Endothelial cell of umbilical vein (primary cell): ENCODE results near the gene GCH1. TPM values are rescaled to one million over a fixed set of nuclear protein-coding genes. Genes with fewer than 3 reads are reported as not detected.
A peak's percentile ranks its signal among the peaks of the same experiment; 100 is the strongest.
"Not testable (repeated sequence)": the region's sequence is repeated elsewhere in the genome, so short reads cannot be mapped to it uniquely, and the experiment has no call there.

Experiments used
- BruUV-seq: library from RNA; stranded (reverse); fragments of 400-500 nt; replicated peaks from 2 replicates; lab custom pipeline; 2021; lab: Mats Ljungman, UMichigan
- CTCF ChIA-PET: fragments of 300-600, 350-600 bp; sonication (Branson Sonifier 250); formaldehyde crosslinking; loops from one replicate; lab custom pipeline; 2021; ENCODE audit warnings: antibody characterized with exemption, inconsistent platforms; lab: Charles Lee
- POLR2A ChIA-PET: fragments of 300-600, 350-600 bp; sonication (Branson Sonifier 250); formaldehyde crosslinking; loops from one replicate; lab custom pipeline; 2021; ENCODE audit warnings: antibody characterized with exemption, inconsistent platforms; lab: Charles Lee
- DNase-seq: peaks from one replicate; pipeline ENCODE4 v3.0.0-alpha.2; 2011; ENCODE audit warnings: low read depth, low spot score
- FAIRE-seq: peaks from 2 replicates; lab custom pipeline; 2011; peaks lifted over from hg19 to GRCh38; lab: Jason Lieb, UNC
- H2AFZ ChIP-seq: 2 replicates; pipeline ENCODE4 v1.6.0; 2012; ENCODE audit warnings: low read depth, low read length, control low read depth, inconsistent platforms
- H3K27ac ChIP-seq: 2 replicates; pipeline ENCODE4 v1.5.1; 2011; ENCODE audit warnings: low read depth, mild to moderate bottlenecking, control low read depth, low read length, moderate library complexity; ENCODE audit not compliant: insufficient read depth
- H3K27me3 ChIP-seq, 2 experiments: 2 replicates each; pipeline versions ENCODE4 v1.6.0 to v1.6.1; 2011; ENCODE audit warnings: low read length in 2 of 2, mixed read lengths in 1 of 2; ENCODE audit not compliant: control insufficient read depth in 2 of 2, insufficient read depth in 2 of 2
- H3K36me3 ChIP-seq, 2 experiments: 2 replicates in 1 of 2; 3 replicates in 1 of 2; pipeline ENCODE4 v1.5.1; 2011; ENCODE audit warnings: low read length in 2 of 2, mild to moderate bottlenecking in 1 of 2, moderate library complexity in 1 of 2; ENCODE audit not compliant: control insufficient read depth in 2 of 2, insufficient read depth in 2 of 2; ENCODE audit errors: extremely low read depth in 1 of 2
- H3K4me1 ChIP-seq: 3 replicates; pipeline ENCODE4 v1.5.1; 2011; ENCODE audit warnings: mild to moderate bottlenecking, low read length; ENCODE audit not compliant: control insufficient read depth, insufficient read depth; ENCODE audit errors: extremely low read depth
- H3K4me2 ChIP-seq: 2 replicates; pipeline ENCODE4 v1.6.1; 2011; ENCODE audit warnings: low read length, control low read depth, mixed read lengths; ENCODE audit not compliant: insufficient read depth
- H3K4me3 ChIP-seq, 3 experiments: fragments of 200-600 bp in 1 of 3; sonication (generic), shearing (Covaris generic) in 1 of 3; replicated peaks in 1 of 3; 2 replicates each; pipeline ENCODE4 v1.5.1; 2011 to 2016; ENCODE audit warnings: control low read depth in 3 of 3, low read length in 3 of 3, mild to moderate bottlenecking in 2 of 3, inconsistent platforms in 1 of 3, low read depth in 1 of 3, moderate library complexity in 1 of 3; ENCODE audit not compliant: insufficient read depth in 1 of 3
- H3K79me2 ChIP-seq: 2 replicates; pipeline ENCODE4 v1.6.0; 2012; ENCODE audit warnings: low read length, inconsistent platforms; ENCODE audit not compliant: control insufficient read depth, insufficient read depth
- H3K9ac ChIP-seq: replicated peaks from 2 replicates; pipeline ENCODE3; 2011; ENCODE audit warnings: low read length, control low read depth; ENCODE audit not compliant: insufficient read depth; ENCODE audit errors: extremely low read depth
- H3K9me1 ChIP-seq: replicated peaks from 3 replicates; pipeline ENCODE4 v1.6.0; 2011; ENCODE audit warnings: mild to moderate bottlenecking, low read length; ENCODE audit not compliant: control insufficient read depth, insufficient read depth; ENCODE audit errors: extremely low read depth
- H3K9me3 ChIP-seq: replicated peaks from 2 replicates; pipeline ENCODE4 v1.5.1; 2012; ENCODE audit warnings: low read length, inconsistent platforms; ENCODE audit not compliant: control insufficient read depth, insufficient read depth
- H4K20me1 ChIP-seq: replicated peaks from 2 replicates; pipeline ENCODE3; 2011; ENCODE audit warnings: mild to moderate bottlenecking, low read length; ENCODE audit not compliant: control insufficient read depth, insufficient read depth; ENCODE audit errors: extremely low read depth
- GATA2 ChIP-seq: IDR thresholded peaks from 2 replicates; pipeline ENCODE4 v1.7.0; 2011; ENCODE audit warnings: low read depth, mild to moderate bottlenecking, moderate library complexity, mixed read lengths, low read length; ENCODE audit not compliant: insufficient read length, insufficient read depth
- POLR2A ChIP-seq: IDR thresholded peaks from 2 replicates; pipeline ENCODE4 v1.6.1; 2012; ENCODE audit warnings: low read depth, mild to moderate bottlenecking, control low read depth, low read length
- POLR2AphosphoS5 ChIP-seq: IDR thresholded peaks from 2 replicates; pipeline ENCODE4 v1.6.1; 2012; ENCODE audit warnings: low read depth, mild to moderate bottlenecking, control low read depth, low read length, moderate library complexity; ENCODE audit not compliant: insufficient read depth
- dilution Hi-C: fragments of 300-500 bp; cut with MboI; formaldehyde crosslinking; loops from one replicate; pipeline ENCODE4 v1.15.0; 2019; ENCODE audit warnings: low sequenced_read_pairs; ENCODE audit not compliant: extremely low pct_ligation_motif_present
- intact Hi-C: fragments of 100-400 bp; cut with micrococcal nuclease; formaldehyde crosslinking; loops from one replicate; pipeline ENCODE4 v1.10.0; 2022
- polyA plus RNA-seq, 4 experiments: library from polyadenylated mRNA; depleted of rRNA in 3 of 4; stranded (reverse) in 3 of 4; unstranded in 1 of 4; fragments of >200 nt; gene quantifications; 2 replicates each; pipeline versions ENCODE4 v1.2.1 to v1.2.3, GENCODE V29; 2011 to 2012; ENCODE audit warnings: missing spikeins in 1 of 4
- total RNA-seq: library from RNA; stranded (reverse); gene quantifications from 2 replicates; pipeline ENCODE4 v1.2.3, GENCODE V29; 2021
- TF ChIP-seq, protein P1 (sequence below): IDR thresholded peaks from 2 replicates; pipeline ENCODE4 v1.6.1; 2011; ENCODE audit not compliant: insufficient read depth, insufficient read length

GCH1 gene
- total and polyA plus RNA-seq, 2 donors (not counting 3 experiments of a cell fraction or from before 2014, with no cell fraction given), result 3.6 to 4.6 TPM

GRCh38 chr14:54877015-54877702, 25.5 kb downstream of the GCH1 start:
- Histone ChIP-seq H3K4me3 (peak overlapping the region in 1 of 3 experiments; percentile 23), H3K27me3 (no peaks in the 10 kb centered on the region), H2AFZ (peak overlapping the region; percentile 15), H4K20me1 (no peaks in the 10 kb centered on the region), H3K36me3 (no peaks in the 10 kb centered on the region), H3K9me1 (no peaks in the 10 kb centered on the region), H3K27ac (peak overlapping the region; percentile 53), H3K4me1 (peaks cover 23% of the 10 kb centered on the region), H3K9me3 (no peaks in the 10 kb centered on the region), H3K79me2 (no peaks in the 10 kb centered on the region), H3K9ac (peak overlapping the region; percentile 45), H3K4me2 (peak overlapping the region; percentile 90)
- dilution Hi-C loops (no loop called here), intact Hi-C loops (loop anchor here (2.0 kb wide), 1 partner anchor 26 kb away; the partner anchor contains the start of gene GCH1)
- no TSS peak for BruUV-seq
- FAIRE-seq (peak; percentile 78), DNase-seq (peak; percentile 93)
- peak; percentile 66 for TF ChIP-seq GATA2
- TF ChIP-seq POLR2A, result peak; percentile 78
- TF ChIP-seq, protein P1, sequence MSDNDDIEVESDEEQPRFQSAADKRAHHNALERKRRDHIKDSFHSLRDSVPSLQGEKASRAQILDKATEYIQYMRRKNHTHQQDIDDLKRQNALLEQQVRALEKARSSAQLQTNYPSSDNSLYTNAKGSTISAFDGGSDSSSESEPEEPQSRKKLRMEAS, result no peak
- TF ChIP-seq POLR2AphosphoS5, result peak; percentile 56
- CTCF ChIA-PET, result interaction anchor here (0.6 to 4.2 kb wide), 7 partner anchors 10 to 312 kb away, joined by 3 to 25 read pairs (median 4); partner anchors contain the start of gene GCH1
- POLR2A ChIA-PET, result interaction anchor here (0.7 kb wide), 1 partner anchor 38 kb away, joined by 3 read pairs; no protein-coding TSS in a partner anchor

DNA sequence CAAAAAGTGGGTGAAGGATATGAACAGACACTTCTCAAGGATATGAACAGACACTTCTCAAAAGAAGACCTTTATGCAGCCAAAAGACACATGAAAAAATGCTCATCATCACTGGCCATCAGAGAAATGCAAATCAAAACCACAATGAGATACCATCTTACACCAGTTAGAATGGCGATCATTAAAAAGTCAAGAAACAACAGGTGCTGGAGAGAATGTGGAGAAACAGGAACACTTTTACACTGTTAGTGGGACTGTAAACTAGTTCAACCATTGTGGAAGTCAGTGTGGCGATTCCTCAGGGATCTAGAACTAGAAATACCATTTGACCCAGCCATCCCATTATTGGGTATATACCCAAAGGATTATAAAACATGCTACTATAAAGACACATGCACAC, 27.0 kb downstream of the GCH1 start:
- POLR2A ChIA-PET, H2AFZ ChIP-seq, H3K27me3 ChIP-seq, H3K36me3 ChIP-seq, DNase-seq, dilution Hi-C loops, H3K9me3 ChIP-seq, FAIRE-seq, H4K20me1 ChIP-seq, H3K79me2 ChIP-seq, H3K27ac ChIP-seq, H3K4me3 ChIP-seq, BruUV-seq, H3K9ac ChIP-seq, H3K4me2 ChIP-seq, H3K9me1 ChIP-seq: not testable (repeated sequence)
- peaks cover 18% of the 10 kb centered on the region for H3K4me1 ChIP-seq
- intact Hi-C loops, result loop anchor here (2.0 kb wide), 1 partner anchor 27 kb away; the partner anchor contains the start of gene GCH1
- CTCF ChIA-PET, result interaction anchor here (1.0 to 4.2 kb wide), 2 partner anchors 17 to 27 kb away, joined by 4 to 14 read pairs; partner anchors contain the start of gene GCH1

- H3K9me1 ChIP-seq, H3K4me2 ChIP-seq, intact Hi-C loops, dilution Hi-C loops, H3K9ac ChIP-seq, H3K4me3 ChIP-seq, H3K79me2 ChIP-seq, H4K20me1 ChIP-seq, DNase-seq, H3K4me1 ChIP-seq, POLR2A ChIA-PET, H3K9me3 ChIP-seq, BruUV-seq, FAIRE-seq, H3K27me3 ChIP-seq, H3K27ac ChIP-seq, H3K36me3 ChIP-seq: not testable (repeated sequence)
- CTCF ChIA-PET, result interaction anchor here (0.7 to 1.3 kb wide), 2 partner anchors 11 to 65 kb away, joined by 3 read pairs; no protein-coding TSS in a partner anchor
- peak overlapping the region; percentile 30 for H2AFZ ChIP-seq
These were observed 32.2 kb downstream of the GCH1 start for GRCh38 chr14:54870154-54871090.
